HepG2 (cell line): Measurements from ENCODE around the gene GNG12. TPM values are rescaled to one million over a fixed set of nuclear protein-coding genes. Genes with fewer than 3 reads are reported as not detected.

ENCODE experiments used
- KLF6 ChIP-seq: IDR thresholded peaks from 2 replicates; pipeline ENCODE4 v1.8.0; 2016; ENCODE audit warnings: missing biosample characterization, missing genetic modification reagents
- NPAS2 ChIP-seq: sonication (generic); formaldehyde crosslinking; IDR thresholded peaks from 2 replicates; pipeline ENCODE4 v1.8.0; 2022; ENCODE audit warnings: mild to moderate bottlenecking, missing genetic modification reagents, borderline replicate concordance
- ZNF407 ChIP-seq: sonication (generic); formaldehyde crosslinking; IDR thresholded peaks from one replicate; pipeline ENCODE4 v1.5.1; 2020; ENCODE audit warnings: mild to moderate bottlenecking, missing genetic modification reagents; ENCODE audit errors: not compliant biosample characterization
- ZNF572 ChIP-seq: sonication (generic); formaldehyde crosslinking; IDR thresholded peaks from 2 replicates; pipeline ENCODE4 v1.5.1; 2020; ENCODE audit warnings: mild to moderate bottlenecking, missing genetic modification reagents
- ZNF773 ChIP-seq: sonication (generic); formaldehyde crosslinking; IDR thresholded peaks from 2 replicates; pipeline ENCODE4 v1.4.0; 2020; ENCODE audit warnings: missing genetic modification reagents, borderline replicate concordance
- polyA plus RNA-seq, 8 experiments: library from polyadenylated mRNA; depleted of rRNA in 3 of 8; stranded (reverse) in 7 of 8; unstranded in 1 of 8; fragments of >200 nt; fragmentation: Illumina TruSeq in 4 of 8; extraction: Trizol in 4 of 8; gene quantifications; 2 replicates each; pipeline versions ENCODE4 v1.2.1 to v1.2.3, GENCODE V29; 2011 to 2016; ENCODE audit warnings: low read depth in 4 of 8, missing spikeins in 1 of 8, mixed read lengths in 1 of 8; ENCODE audit not compliant: insufficient read depth in 1 of 8
- total RNA-seq, 5 experiments: library from RNA; depleted of rRNA; stranded (reverse); fragments of >200 nt; fragmentation: Illumina TruSeq; extraction: Trizol; gene quantifications; 2 replicates each; pipeline ENCODE4 v1.2.3, GENCODE V29; 2016; ENCODE audit warnings: low read depth in 1 of 5
- TF ChIP-seq, protein P1 (sequence below): sonication (generic); formaldehyde crosslinking; IDR thresholded peaks from 2 replicates; pipeline ENCODE4 v1.5.1; 2020; ENCODE audit warnings: missing genetic modification reagents, mild to moderate bottlenecking, borderline replicate concordance

Gene GNG12
- total and polyA plus RNA-seq, 2 of the 13 experiments (the other 11 are each of a cell fraction or from before 2014, with no cell fraction given), result 0.11 TPM

GRCh38 chr1:67743072-67743725 lies 90.1 kb downstream of the GNG12 start (continued):
- TF ChIP-seq ZNF407 (CRISPR knock-in tag) (no peak), NPAS2 (CRISPR knock-in tag) (no peak), ZNF572 (CRISPR knock-in tag) (no peak), ZNF773 (CRISPR knock-in tag) (no peak), KLF6 (CRISPR knock-in tag) (no peak)
- TF ChIP-seq, protein P1, sequence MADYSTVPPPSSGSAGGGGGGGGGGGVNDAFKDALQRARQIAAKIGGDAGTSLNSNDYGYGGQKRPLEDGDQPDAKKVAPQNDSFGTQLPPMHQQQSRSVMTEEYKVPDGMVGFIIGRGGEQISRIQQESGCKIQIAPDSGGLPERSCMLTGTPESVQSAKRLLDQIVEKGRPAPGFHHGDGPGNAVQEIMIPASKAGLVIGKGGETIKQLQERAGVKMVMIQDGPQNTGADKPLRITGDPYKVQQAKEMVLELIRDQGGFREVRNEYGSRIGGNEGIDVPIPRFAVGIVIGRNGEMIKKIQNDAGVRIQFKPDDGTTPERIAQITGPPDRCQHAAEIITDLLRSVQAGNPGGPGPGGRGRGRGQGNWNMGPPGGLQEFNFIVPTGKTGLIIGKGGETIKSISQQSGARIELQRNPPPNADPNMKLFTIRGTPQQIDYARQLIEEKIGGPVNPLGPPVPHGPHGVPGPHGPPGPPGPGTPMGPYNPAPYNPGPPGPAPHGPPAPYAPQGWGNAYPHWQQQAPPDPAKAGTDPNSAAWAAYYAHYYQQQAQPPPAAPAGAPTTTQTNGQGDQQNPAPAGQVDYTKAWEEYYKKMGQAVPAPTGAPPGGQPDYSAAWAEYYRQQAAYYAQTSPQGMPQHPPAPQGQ (CRISPR knock-in tag), result no peak
